Renal cortex interstitium (tissue), 11 donors: Measurements from ENCODE around the gene ZNF683. TPM values are rescaled to one million over a fixed set of nuclear protein-coding genes. Genes with fewer than 3 reads are reported as not detected.
"Not testable (repeated sequence)": the region's sequence is repeated elsewhere in the genome, so short reads cannot be mapped to it uniquely, and the experiment has no call there.

ENCODE experiments used
- DNase-seq, 11 donors: peaks; one replicate each; pipeline ENCODE4 v3.0.0-alpha.2; 2013; ENCODE audit warnings: low read depth in 9 of 11, low spot score in 4 of 11; ENCODE audit errors: extremely low read depth in 1 of 11
- polyA plus RNA-seq, 3 donors: library from polyadenylated mRNA; unstranded; fragments of 120-200 nt; gene quantifications; one replicate each; pipeline ENCODE4 v1.2.1, GENCODE V29; 2013; ENCODE audit not compliant: insufficient read length in 3 of 3

The ZNF683 gene
- polyA plus RNA-seq, 3 donors, result not detected

- no peak for DNase-seq
Observed at GRCh38 chr1:26389604-26390247, 17.2 kb upstream of the ZNF683 start.

GRCh38 chr1:26388791-26389445, 16.4 kb upstream of the ZNF683 start:
- no peak for DNase-seq

GRCh38 chr1:26387447-26387846, 14.9 kb upstream of the ZNF683 start:
- DNase-seq, result no peak

- DNase-seq, result not testable (repeated sequence)
Observed at GRCh38 chr1:26385063-26385462, 12.5 kb upstream of the ZNF683 start.

- DNase-seq, result no peak
Observed at GRCh38 chr1:26384076-26384475, 11.5 kb upstream of the ZNF683 start.

GRCh38 chr1:26378879-26379251, 6.3 kb upstream of the ZNF683 start:
- no peak for DNase-seq

GRCh38 chr1:26378088-26378878, 5.7 kb upstream of the ZNF683 start:
- DNase-seq, result no peak

- DNase-seq, result no peak
Observed at GRCh38 chr1:26376050-26376449, 3.5 kb upstream of the ZNF683 start.

GRCh38 chr1:26375081-26375480, 2.5 kb upstream of the ZNF683 start:
- no peak for DNase-seq

- DNase-seq, result not testable (repeated sequence)
Observed at GRCh38 chr1:26374361-26374760, 1.8 kb upstream of the ZNF683 start.

GRCh38 chr1:26373789-26374188, 1.2 kb upstream of the ZNF683 start:
- DNase-seq, result no peak

- no peak for DNase-seq
Observed at GRCh38 chr1:26373281-26373680, 731 bp upstream of the ZNF683 start.

GRCh38 chr1:26372039-26372438, 511 bp downstream of the ZNF683 start:
- DNase-seq, result no peak

- DNase-seq, result no peak
Observed at GRCh38 chr1:26370591-26371382, 1.8 kb downstream of the ZNF683 start.

GRCh38 chr1:26368486-26368885, 4.1 kb downstream of the ZNF683 start:
- DNase-seq, result no peak

GRCh38 chr1:26368006-26368405, 4.5 kb downstream of the ZNF683 start:
- no peak for DNase-seq

- no peak for DNase-seq
Observed at GRCh38 chr1:26367441-26367840, 5.1 kb downstream of the ZNF683 start.

- DNase-seq, result no peak
Observed at GRCh38 chr1:26364956-26365355, 7.6 kb downstream of the ZNF683 start.
